ENCODE measurements around the gene TNFAIP8L1. TPM values are rescaled to one million over a fixed set of nuclear protein-coding genes. Genes with fewer than 3 reads are reported as not detected.
"Not testable (repeated sequence)": the region's sequence is repeated elsewhere in the genome, so short reads cannot be mapped to it uniquely, and the experiment has no call there.

The TNFAIP8L1 gene
- total RNA-seq, 4 donors from 2014 or later = 4.5 to 12.0 (median 8.5) TPM

DNA sequence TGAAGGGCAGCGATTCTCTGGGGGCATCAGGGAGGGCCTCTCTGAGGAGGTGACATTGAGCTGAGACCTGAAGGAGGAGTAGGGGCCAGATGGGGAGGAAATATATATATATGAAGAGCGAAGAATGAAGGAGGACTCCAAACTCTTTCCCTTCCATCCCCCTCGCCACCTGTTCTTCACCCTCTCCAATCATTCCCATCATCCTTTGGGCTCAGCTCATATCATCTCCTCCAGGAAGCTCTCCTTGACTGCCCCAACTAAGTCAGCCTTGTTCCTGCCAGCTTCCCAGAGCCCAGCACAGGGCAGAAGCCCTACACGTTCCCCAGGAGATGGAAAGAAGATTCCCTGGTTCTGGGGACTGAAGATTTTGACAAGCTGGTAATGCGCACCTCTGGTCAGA is 46.9 kb upstream of the TNFAIP8L1 start:
- H3K27me3 ChIP-seq = peaks cover 80% of the 10 kb centered on the region
- in situ Hi-C loops (cut with MboI; ENCODE audit: low pct_ligation_motif_present in 1 of 4, low pct_unique_long_range_greater_than_20kb in 1 of 4, low sequenced_read_pairs in 3 of 4) = no loop called here

DNA sequence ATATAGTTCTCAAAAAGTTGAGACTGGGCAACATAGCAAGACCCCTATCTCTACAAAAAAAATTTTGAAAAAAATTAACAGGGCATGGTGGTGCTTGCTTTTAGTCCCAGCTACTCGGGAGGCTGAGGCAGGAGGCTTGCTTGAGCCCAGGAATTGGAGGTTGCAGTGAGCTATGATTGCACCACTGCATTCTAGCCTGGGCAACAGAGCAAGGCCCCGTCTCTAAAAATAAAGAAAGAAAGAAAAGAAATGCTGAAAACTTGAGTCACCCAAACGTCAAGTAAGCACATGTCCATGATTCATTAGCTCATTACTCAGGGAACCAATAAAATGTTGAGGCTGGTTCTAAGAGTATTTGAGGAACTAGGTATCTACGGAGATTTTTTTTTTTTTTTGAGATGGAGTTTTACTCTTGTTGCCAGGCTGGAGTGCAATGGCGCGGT is 45.9 kb upstream of the TNFAIP8L1 start:
- peaks cover 79% of the 10 kb centered on the region for H3K27me3 ChIP-seq
- no peak for DNase-seq
- no peak overlapping the region for H3K4me3 ChIP-seq
- H3K9me3 ChIP-seq = no peaks in the 10 kb centered on the region
- no peak for TF ChIP-seq EP300 (IDR thresholded peaks at IDR 0.05; ENCODE audit: low read depth)
- H3K27ac ChIP-seq = no peak overlapping the region
- peaks cover 0 to 4% (median 4%) of the 10 kb centered on the region in 4 donors for H3K4me1 ChIP-seq
- intact Hi-C loops (cut with DNase I; ENCODE audit: low total_unique reads) = loop anchor here (10.0 kb wide), 1 partner anchor 159 kb away; no protein-coding TSS in a partner anchor
- in situ Hi-C loops (cut with MboI; ENCODE audit: low pct_ligation_motif_present in 1 of 4, low pct_unique_long_range_greater_than_20kb in 1 of 4, low sequenced_read_pairs in 3 of 4) = no loop called here
- WGBS, 2 donors (ENCODE audit: low coverage in 1 of 2) = 48 to 55% methylated on average over 6 of the region's 6 CpGs
- H3K36me3 ChIP-seq = no peaks in the 10 kb centered on the region

More for the DNA sequence above, 46.9 kb upstream of the TNFAIP8L1 start:
- Histone ChIP-seq H3K4me1 (no peaks in the 10 kb centered on the region), H3K27ac (no peak overlapping the region), H3K4me3 (no peak overlapping the region), H3K36me3 (no peaks in the 10 kb centered on the region), H3K9me3 (no peaks in the 10 kb centered on the region)
- no peak for DNase-seq
- TF ChIP-seq EP300 (IDR thresholded peaks at IDR 0.05; ENCODE audit: low read depth) (no peak), POLR2A (IDR thresholded peaks at IDR 0.05) (no peak), POLR2AphosphoS5 (IDR thresholded peaks at IDR 0.05) (no peak)
- TF ChIP-seq, protein P1, sequence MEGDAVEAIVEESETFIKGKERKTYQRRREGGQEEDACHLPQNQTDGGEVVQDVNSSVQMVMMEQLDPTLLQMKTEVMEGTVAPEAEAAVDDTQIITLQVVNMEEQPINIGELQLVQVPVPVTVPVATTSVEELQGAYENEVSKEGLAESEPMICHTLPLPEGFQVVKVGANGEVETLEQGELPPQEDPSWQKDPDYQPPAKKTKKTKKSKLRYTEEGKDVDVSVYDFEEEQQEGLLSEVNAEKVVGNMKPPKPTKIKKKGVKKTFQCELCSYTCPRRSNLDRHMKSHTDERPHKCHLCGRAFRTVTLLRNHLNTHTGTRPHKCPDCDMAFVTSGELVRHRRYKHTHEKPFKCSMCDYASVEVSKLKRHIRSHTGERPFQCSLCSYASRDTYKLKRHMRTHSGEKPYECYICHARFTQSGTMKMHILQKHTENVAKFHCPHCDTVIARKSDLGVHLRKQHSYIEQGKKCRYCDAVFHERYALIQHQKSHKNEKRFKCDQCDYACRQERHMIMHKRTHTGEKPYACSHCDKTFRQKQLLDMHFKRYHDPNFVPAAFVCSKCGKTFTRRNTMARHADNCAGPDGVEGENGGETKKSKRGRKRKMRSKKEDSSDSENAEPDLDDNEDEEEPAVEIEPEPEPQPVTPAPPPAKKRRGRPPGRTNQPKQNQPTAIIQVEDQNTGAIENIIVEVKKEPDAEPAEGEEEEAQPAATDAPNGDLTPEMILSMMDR (IDR thresholded peaks at IDR 0.05) = no peak
- intact Hi-C loops (cut with DNase I; ENCODE audit: low total_unique reads) = loop anchor here (10.0 kb wide), 1 partner anchor 158 kb away; no protein-coding TSS in a partner anchor
- whole genome bisulfite sequencing, 2 donors (ENCODE audit: low coverage in 1 of 2) = 59 to 79% methylated on average over 3 to 5 of the region's 5 CpGs

DNA sequence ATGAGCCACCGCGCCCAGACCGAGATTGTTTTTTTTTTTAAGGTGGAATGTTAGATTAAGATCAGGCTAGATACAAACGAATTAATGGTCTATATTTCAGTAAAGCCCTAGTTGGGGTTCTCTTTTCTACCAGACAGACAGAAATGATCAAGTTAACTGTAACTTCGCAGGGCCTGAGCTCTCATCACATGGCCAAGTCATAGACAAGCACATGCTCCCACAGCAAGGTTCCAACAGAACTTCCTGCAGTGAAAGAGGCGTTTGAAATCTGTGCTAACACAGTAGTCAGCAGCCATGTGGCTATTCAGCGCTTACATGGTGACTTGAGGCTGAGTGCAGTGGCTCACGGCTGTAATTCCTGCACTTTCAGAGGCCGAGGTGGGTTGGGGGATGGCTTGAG is 45.1 kb upstream of the TNFAIP8L1 start:
- intact Hi-C loops (cut with DNase I; ENCODE audit: low total_unique reads) = loop anchor here (10.0 kb wide), 1 partner anchor 159 kb away; no protein-coding TSS in a partner anchor
- Histone ChIP-seq H3K4me1 (peaks cover 0 to 7% (median 6%) of the 10 kb centered on the region in 4 donors), H3K9me3 (no peaks in the 10 kb centered on the region), H3K36me3 (no peaks in the 10 kb centered on the region), H3K27me3 (peaks cover 87% of the 10 kb centered on the region), H3K4me3 (no peak overlapping the region), H3K27ac (no peak overlapping the region)
- in situ Hi-C loops (cut with MboI; ENCODE audit: low pct_ligation_motif_present in 1 of 4, low pct_unique_long_range_greater_than_20kb in 1 of 4, low sequenced_read_pairs in 3 of 4) = no loop called here
- DNase-seq = no peak
- TF ChIP-seq EP300 (IDR thresholded peaks at IDR 0.05; ENCODE audit: low read depth) = no peak
- TF ChIP-seq, protein P1 (IDR thresholded peaks at IDR 0.05) = no peak
- no peak for TF ChIP-seq POLR2AphosphoS5 (IDR thresholded peaks at IDR 0.05)
- TF ChIP-seq POLR2A (IDR thresholded peaks at IDR 0.05) = no peak
- WGBS, 2 donors (ENCODE audit: low coverage in 1 of 2) = 45 to 48% methylated on average over 5 to 9 of the region's 9 CpGs

DNA sequence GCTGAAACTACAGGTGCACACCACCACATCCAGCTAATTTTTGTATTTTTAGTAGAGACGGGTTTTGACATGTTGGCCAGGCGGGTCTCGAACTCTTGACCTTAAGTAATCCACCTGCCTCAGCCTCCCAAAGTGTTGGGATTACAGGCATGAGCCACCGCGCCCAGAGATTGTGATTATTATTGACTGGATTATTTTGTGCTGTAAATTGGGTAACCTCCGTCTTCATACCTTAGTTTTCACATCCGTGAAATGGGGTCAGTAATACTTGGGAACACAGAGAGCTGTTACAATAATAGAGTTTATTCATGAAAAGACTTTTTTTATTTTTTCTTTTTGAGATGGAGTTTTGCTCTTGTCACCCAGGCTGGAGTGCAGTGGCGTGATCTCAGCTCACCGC is 44.2 kb upstream of the TNFAIP8L1 start:
- in situ Hi-C loops (cut with MboI; ENCODE audit: low pct_ligation_motif_present in 1 of 4, low pct_unique_long_range_greater_than_20kb in 1 of 4, low sequenced_read_pairs in 3 of 4); DNase-seq; H3K36me3 ChIP-seq; H3K9me3 ChIP-seq; H3K27ac ChIP-seq; H3K4me1 ChIP-seq; H3K4me3 ChIP-seq: not testable (repeated sequence)
- peaks cover 87% of the 10 kb centered on the region for H3K27me3 ChIP-seq
- 86 to 91% methylated on average over 5 to 9 of the region's 9 CpGs for WGBS, 2 donors (ENCODE audit: low coverage in 1 of 2)
- intact Hi-C loops (cut with DNase I; ENCODE audit: low total_unique reads) = loop anchor here (10.0 kb wide), 1 partner anchor 160 kb away; no protein-coding TSS in a partner anchor

DNA sequence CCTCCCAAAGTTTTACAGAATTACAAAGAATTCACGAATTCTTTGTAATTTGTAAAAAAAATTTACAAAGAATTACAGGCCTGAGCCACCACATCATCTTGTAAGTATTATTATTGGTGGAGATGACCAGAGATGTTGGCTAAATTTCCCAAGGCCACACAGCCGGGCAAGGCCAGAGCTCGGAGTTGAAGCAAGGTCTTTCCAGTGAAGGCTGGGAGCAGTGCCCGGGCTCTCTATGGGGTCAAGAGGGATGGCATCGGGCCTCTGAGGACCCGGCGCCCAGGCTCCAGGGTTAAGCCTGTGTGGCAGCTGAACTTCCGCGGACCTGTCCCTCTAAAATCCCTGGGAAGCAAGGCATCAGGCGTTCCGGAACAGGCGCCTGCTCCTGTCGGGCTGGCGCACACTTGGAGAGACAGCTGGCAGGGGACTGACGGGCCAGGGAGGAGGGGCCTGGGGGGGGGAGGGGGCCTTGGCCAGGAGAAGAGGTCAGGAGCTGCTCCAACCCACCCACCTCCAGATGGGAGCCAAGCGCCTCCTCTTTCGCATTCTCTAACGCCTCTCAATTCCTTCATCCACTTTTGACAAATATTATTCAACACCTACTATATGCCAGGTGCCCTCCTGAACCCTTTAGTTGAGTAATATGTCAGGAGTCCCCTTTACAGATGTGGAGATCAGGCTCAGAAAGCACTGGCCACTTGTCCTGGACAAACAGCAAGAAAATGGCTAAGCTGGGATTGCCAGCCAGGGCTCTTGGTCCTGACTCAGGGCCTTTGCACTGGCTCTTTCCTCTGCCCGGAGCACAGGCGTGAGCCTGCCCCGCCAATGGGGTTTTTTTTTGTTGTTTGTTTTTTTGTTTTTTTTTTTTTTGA is 43.0 kb upstream of the TNFAIP8L1 start:
- no peak for DNase-seq
- H3K4me3 ChIP-seq = no peak overlapping the region
- peaks cover 0 to 7% (median 6%) of the 10 kb centered on the region in 4 donors for H3K4me1 ChIP-seq
- no peaks in the 10 kb centered on the region for H3K36me3 ChIP-seq
- no peak overlapping the region for H3K27ac ChIP-seq
- WGBS, 2 donors (ENCODE audit: low coverage in 1 of 2) = 46 to 49% methylated on average over 6 to 21 of the region's 21 CpGs
- peaks cover 86% of the 10 kb centered on the region for H3K27me3 ChIP-seq
- no peak for TF ChIP-seq EP300 (IDR thresholded peaks at IDR 0.05; ENCODE audit: low read depth)
- no peak for TF ChIP-seq POLR2AphosphoS5 (IDR thresholded peaks at IDR 0.05)
- TF ChIP-seq, protein P1 (IDR thresholded peaks at IDR 0.05) = no peak
- TF ChIP-seq POLR2A (IDR thresholded peaks at IDR 0.05) = no peak
- in situ Hi-C loops (cut with MboI; ENCODE audit: low pct_ligation_motif_present in 1 of 4, low pct_unique_long_range_greater_than_20kb in 1 of 4, low sequenced_read_pairs in 3 of 4) (no loop called here), intact Hi-C loops (cut with DNase I; ENCODE audit: low total_unique reads) (loop anchor here (10.0 kb wide), 1 partner anchor 161 kb away; no protein-coding TSS in a partner anchor)
- no peaks in the 10 kb centered on the region for H3K9me3 ChIP-seq
